GM12892 (cell line): ENCODE results near the gene SOX2.

Experiments used
- POLR2A ChIP-seq: IDR thresholded peaks from 2 replicates; pipeline ENCODE4 v1.6.1; 2011; ENCODE audit warnings: low read depth, low read length, control low read depth
- POLR2AphosphoS5 ChIP-seq: IDR thresholded peaks from 2 replicates; pipeline ENCODE4 v1.6.1; 2011; ENCODE audit warnings: low read depth, low read length, control low read depth
- TAF1 ChIP-seq: IDR thresholded peaks from 2 replicates; pipeline ENCODE4 v1.6.1; 2011; ENCODE audit warnings: low read depth, mild to moderate bottlenecking, control low read depth, low read length, borderline replicate concordance

- TF ChIP-seq POLR2A (no peak), POLR2AphosphoS5 (no peak), TAF1 (no peak)
Observed at GRCh38 chr3:181735911-181736310, 24.2 kb downstream of the SOX2 start.
